HG03521 (cell line): ENCODE results near the gene OR2V1.
"Not testable (repeated sequence)": the region's sequence is repeated elsewhere in the genome, so short reads cannot be mapped to it uniquely, and the experiment has no call there.

Experiments used
- ATAC-seq: cut with Tn5 transposase; IDR thresholded peaks from one replicate; pipeline ENCODE4 v1.9.1; 2021; ENCODE audit warnings: mild to moderate bottlenecking, moderate library complexity; ENCODE audit not compliant: unreplicated experiment

The OR2V1 gene

DNA sequence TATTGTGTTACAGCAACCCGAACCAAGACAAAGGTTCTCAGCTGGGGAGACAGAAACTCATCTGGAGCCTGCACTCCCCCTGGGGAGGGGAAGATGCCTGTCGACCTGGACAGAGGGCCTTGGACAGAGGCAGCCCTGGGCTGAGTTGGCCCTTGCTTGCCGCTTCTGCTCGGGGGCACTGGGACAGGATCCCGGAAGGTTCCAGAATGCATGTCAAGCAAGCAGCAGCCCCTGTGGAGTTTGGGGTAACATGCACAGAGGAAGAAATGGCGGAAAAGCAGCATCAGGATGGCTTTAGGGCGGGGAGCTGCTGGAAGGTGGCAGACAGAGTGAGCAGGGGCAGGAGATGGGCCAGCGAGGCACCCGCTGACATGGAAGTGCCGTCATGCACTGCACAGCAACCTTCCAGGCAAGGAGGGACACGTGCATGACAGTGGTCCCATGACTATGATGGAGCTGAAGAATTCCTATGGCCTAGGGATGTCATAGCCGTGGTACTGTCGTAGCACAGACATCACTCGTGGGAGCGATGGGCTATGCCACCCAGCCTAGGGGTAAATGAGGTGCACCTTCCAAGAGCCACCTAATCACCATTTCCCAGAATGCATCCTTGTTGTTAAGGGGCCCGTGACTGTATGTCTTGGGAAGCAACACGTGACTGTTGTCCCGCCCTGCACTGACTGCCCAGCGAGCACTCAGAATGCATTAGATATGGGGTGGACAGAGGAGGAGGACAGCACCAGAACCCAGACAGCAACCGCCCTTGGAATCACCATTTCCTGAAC lies 26.2 kb downstream of the OR2V1 start:
- not testable (repeated sequence) for ATAC-seq

DNA sequence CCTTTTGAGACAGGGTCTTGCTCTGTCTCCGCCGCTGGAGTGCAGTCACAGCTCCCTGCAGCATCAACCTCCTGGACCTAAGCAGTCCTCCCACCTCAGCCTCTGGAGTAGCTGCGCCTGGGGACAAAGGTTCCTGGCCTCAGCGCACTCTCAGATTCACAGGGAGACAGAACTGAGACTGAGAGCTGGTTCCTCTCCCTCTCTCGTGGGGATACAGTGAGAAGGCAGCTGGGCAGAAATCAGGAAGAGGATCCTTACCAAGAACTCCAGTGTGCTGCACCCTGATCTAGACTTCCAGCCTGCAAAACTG lies 26.8 kb downstream of the OR2V1 start:
- ATAC-seq: not testable (repeated sequence)

DNA sequence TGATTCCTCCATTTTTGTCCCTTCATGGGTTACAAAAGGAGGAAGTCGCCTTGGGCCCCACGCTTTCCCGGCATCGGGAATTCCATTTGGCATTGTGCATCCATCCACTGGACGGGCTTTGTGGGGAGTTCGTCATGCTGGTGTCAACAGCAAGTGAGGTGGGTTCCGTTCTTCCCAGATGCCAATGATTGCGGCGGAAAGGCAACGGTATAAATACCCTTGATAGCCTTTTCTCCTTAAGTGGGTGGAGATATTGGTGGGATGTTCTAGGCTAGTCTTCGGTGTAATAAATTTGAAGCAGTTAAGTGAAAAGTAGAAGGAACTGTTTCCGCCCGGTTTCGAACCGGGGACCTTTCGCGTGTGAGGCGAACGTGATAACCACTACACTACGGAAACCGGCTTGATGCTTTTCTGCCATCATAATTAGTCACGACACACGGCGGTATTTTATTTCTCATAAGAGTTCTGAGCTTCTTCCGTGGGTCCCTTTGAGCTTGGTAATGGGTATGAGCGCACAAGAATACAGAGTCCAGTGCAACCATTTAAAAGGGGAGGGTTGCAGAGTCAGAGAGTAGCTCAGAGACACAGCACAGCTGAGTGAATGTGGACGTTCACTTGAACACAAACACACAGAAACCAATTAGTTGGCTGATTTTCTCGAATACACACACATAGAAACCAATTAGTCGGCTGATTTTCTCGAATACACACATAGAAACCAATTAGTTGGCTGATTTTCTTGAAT lies 28.9 kb downstream of the OR2V1 start:
- not testable (repeated sequence) for ATAC-seq

DNA sequence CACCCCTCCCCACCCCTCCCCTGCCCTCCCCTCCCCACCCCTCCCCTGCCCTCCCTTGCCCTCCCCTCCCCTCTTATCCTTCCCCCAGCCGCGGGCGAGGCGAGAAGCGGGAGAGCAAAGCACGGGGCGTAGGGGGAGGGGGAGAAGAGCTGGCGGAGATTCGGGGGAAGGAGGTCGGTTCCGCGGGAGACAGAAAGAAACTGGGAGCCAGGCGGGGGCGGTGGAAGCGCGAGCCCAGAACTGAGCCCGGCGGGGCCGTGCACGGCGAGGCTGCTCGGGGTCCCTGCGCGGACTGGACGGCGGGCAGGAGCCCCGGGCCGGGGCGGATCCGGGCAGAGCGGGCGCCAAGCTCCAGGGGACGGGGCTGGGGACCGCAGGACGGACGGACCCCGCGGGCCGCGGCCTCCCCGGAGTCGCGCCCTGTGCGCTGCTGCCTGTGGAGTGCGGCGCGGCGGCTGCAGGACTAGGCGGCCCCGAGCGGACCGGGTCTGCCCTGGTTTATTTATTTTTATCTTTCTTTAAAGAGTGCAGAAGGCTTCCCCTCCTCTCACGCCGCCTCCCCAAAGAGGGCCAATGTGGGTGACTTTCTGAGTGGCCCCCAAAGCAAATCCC lies 29.8 kb downstream of the OR2V1 start:
- ATAC-seq: not testable (repeated sequence)

DNA sequence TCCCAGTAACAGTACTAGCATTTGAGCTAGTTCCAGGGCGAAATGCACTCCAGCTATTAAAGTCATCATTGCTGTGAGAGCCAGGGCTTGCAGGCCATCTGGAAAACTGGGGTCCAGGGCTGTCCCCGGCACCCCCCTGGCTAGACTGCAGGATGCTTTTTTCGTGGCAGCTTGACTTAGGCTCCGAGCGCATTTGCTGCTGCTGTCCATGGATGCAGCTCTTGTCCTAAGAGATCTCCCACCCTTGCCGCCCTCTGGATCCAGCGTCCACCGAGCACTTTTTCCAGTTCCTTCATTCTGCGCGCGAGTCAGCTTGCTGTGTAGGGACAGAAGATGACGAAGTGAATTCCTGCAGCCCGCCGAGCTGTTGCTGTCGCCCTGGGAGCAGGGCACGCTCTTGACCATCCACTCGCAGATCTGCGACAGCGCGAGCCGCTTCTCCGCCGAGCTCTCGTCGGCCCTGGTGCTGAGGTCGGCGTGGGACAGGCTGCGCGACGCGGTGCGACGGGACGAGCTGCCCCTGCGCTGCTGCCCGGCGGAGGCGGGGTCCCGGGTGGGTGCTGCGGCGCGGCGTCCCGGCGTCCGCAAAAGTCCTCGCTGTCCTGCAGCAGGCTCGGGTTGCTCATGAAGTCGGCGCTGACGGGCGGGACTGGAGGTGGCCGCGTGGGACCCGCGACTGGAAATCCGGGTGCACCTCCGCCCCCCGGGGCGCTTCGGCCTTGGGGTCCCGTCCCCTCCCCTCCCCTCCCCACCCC lies 30.7 kb downstream of the OR2V1 start:
- no peak for ATAC-seq

DNA sequence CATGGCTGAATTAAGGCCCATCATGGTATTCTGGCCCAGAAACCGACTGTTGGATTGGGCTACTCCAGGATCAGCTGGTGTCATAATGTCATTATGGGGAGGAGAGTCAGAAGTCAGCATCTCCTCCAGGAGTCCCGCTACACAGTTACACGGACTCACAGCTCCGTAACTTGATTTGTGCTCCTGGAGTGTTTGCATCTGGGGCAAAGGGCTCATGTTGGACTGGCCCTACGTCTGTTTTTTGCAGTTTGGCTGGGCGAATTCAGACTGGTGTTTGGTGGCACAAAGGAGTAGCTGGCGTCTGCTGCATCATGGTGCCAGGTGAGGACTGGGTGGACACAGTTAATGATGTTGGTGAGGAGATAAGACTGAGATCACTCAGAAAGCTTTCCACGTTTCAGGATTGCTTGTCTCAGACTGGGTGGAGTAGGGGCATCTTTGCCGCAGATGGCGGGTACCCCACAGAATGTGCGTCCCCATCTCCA lies 31.3 kb downstream of the OR2V1 start:
- no peak for ATAC-seq

DNA sequence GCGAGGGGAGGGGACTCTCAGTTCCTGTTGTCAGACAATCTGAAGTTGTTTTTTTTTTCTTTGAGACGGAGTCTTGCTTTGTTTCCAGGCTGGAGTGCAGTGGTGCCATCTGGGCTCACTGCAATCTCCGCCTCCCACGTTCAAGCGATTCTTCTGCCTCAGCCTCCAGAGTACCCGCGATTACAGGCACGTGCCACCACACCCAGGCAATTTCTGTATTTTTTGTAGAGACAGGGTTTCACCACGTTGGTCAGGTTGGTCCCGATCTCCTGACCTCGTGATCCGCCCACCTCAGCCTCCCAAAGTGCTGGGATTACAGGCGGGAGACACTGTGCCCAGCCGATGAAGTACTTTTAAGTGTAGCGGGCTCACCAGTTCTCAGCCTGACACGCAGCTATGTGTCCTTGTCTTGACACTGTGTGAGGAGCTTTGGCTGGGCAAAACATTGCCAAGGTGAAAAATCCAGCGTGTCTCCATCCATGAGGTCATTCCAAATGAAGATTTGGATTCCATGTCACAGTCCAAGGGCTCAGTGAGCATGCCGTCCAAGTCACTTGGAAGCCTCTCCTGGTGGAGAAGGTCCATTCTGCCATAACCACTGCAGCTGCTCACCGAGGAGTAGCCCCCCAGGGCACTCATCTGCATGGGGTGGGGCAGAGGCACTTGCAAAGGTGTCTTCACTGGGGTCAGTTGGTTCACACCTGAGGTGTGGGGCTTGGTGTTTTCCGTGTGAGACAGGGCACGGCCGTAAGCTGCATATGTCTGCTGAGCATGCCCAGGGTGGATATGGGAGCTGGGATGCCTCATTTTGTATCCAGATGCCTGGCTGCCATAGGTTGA lies 32.0 kb downstream of the OR2V1 start:
- ATAC-seq: no peak

DNA sequence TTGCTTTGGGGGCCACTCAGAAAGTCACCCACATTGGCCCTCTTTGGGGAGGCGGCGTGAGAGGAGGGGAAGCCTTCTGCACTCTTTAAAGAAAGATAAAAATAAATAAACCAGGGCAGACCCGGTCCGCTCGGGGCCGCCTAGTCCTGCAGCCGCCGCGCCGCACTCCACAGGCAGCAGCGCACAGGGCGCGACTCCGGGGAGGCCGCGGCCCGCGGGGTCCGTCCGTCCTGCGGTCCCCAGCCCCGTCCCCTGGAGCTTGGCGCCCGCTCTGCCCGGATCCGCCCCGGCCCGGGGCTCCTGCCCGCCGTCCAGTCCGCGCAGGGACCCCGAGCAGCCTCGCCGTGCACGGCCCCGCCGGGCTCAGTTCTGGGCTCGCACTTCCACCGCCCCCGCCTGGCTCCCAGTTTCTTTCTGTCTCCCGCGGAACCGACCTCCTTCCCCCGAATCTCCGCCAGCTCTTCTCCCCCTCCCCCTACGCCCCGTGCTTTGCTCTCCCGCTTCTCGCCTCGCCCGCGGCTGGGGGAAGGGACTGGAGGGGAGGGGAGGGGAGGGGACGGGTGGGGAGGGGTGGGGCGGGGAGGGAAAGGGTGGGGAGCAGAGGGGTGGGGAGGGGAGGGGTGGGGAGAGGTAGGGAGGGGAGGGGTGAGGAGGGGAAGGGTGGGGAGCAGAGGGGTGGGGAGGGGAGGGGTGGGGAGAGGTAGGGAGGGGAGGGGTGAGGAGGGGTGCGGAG lies 33.0 kb downstream of the OR2V1 start:
- ATAC-seq: not testable (repeated sequence)

DNA sequence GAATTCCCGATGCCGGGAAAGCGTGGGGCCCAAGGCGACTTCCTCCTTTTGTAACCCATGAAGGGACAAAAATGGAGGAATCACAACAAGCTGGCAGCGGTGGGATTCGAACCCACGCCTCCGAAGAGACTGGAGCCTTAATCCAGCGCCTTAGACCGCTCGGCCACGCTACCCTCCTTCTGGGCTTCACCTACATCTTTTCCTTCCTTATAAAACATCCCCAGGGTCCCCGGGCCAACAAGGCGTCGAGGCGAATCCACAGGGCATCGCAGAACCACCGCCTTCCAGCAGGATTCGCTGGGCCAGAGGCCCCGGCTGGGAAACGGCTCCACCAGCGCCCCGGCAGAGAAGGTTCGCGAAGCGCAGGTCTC lies 33.6 kb downstream of the OR2V1 start:
- ATAC-seq: not testable (repeated sequence)

DNA sequence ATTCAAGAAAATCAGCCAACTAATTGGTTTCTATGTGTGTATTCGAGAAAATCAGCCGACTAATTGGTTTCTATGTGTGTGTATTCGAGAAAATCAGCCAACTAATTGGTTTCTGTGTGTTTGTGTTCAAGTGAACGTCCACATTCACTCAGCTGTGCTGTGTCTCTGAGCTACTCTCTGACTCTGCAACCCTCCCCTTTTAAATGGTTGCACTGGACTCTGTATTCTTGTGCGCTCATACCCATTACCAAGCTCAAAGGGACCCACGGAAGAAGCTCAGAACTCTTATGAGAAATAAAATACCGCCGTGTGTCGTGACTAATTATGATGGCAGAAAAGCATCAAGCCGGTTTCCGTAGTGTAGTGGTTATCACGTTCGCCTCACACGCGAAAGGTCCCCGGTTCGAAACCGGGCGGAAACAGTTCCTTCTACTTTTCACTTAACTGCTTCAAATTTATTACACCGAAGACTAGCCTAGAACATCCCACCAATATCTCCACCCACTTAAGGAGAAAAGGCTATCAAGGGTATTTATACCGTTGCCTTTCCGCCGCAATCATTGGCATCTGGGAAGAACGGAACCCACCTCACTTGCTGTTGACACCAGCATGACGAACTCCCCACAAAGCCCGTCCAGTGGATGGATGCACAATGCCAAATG lies 34.1 kb downstream of the OR2V1 start:
- not testable (repeated sequence) for ATAC-seq

DNA sequence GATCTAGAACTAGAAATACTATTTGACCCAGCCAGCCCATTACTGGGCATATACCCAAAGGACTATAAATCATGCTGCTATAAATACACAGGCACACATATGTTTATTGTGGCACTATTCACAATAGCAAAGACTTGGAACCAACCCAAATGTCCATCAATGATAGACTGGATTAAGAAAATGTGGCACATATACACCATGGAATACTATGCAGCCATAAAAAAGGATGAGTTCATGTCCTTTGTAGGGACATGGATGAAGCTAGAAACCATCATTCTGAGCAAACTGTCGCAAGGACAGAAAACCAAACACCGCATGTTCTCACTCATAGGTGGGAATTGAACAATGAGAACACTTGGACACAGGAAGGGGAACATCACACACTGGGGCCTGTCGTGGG lies 35.8 kb downstream of the OR2V1 start:
- not testable (repeated sequence) for ATAC-seq

DNA sequence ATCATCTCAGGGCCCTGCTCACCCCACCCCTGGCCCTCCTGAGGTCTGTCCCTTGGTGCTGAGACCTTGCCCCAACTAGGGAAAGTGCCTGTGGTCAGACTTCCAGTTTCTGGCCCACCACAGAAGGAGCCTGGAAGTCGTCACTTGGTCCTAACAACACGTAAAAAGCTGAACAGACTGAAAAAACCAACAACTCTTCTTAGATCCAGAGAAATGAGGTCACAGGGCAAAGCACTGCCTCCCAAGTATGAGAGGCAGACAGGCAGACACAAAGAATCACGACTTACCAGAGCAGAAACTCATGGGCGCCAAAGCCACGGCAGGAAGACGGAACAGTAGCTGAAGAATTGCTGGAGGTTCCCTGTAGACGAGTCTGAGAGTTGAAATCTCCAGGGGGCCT lies 38.5 kb downstream of the OR2V1 start:
- ATAC-seq: no peak

DNA sequence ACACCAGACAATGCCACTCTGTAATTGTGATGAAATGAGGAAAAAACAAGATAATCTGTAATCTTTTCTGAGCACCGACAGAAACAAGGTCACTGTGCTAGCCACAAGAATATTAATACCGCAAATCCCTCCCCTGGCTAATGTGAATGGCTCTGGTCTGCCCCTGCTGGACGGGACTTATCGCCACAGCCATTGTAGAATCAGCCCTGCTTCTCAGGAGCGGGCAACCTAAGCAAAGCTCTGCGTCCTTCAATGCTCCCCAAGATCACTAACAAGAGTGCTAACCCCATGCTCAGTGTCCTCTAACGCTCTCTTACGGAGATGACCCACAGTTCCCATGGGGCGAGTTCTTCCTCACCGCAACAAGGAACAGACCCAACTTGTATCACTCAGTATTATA lies 42.7 kb downstream of the OR2V1 start:
- no peak for ATAC-seq

DNA sequence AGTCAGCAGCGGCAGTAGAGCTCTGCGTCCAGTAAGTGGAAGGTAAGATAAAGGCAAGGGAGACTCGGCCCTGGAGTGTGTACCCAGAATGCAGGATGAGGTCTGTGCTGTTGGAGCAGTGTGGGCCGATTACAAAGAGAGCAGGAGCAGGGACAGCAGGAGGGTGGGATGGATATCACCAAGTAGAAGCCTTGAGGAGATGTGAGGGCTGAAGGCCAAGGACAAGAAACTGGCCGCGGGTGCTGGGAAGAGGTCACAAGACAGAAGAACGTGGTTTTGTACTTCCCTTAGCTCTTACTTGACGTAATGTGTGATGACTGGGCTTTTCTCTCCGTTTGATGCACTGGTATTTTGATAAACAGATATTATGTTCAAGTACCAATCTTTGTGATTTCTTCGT lies 43.7 kb downstream of the OR2V1 start:
- no peak for ATAC-seq

DNA sequence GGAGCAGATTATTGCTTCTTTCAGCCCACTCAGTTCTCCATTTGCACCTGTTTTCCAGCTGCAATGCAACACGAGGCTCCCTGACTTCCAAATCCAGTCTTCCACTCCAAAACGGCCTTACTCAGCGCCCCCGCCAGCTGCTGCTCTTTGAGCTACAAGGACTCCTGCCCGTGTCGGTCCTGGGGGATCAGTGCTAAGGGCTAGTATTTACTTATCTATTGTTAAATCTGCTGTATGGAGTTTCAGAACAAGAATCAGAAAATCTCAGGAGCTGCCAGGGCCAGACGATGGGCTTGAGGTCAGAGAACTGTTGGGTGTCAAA lies 44.1 kb downstream of the OR2V1 start:
- no peak for ATAC-seq

DNA sequence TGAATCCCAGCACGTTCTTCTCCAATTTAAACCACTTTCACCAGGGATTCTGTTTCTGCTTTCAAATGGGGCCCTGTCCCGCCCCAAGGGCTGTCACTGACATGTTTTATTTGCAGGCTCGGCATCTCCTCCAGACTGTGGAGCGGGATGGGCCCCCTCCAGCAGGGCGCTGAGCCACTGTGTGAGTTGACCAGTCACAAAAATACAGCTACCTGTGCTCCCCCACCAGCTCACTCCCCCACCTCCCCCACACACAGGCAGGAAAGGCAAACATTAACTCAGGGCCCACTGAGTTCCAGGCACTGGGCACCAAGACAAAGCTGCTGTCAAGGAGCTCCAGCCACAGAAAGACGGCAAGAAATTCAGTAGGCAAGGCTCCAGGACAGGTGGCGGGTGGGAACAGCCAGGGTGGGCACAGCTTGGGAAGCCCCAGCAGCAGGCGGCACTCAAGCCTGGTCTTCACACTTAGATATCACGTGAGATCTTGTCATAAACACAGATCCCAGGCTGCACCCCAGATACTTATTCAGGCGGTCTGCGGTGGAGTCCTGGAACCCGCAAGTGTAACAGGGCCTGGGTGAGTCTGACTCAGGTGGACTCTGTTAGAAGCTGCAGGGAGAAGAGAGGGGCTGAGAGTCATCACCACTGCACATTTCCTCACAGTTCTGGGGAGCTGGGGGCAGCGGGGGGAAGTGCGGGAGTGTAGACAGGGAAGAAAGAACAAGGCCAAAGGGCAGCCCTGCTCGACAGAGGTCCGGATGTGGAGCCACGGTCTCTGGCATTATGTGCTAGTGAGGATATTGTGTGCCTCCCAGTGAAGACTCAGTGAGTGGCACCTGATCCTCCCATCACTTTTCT lies 44.7 kb downstream of the OR2V1 start:
- ATAC-seq: no peak

DNA sequence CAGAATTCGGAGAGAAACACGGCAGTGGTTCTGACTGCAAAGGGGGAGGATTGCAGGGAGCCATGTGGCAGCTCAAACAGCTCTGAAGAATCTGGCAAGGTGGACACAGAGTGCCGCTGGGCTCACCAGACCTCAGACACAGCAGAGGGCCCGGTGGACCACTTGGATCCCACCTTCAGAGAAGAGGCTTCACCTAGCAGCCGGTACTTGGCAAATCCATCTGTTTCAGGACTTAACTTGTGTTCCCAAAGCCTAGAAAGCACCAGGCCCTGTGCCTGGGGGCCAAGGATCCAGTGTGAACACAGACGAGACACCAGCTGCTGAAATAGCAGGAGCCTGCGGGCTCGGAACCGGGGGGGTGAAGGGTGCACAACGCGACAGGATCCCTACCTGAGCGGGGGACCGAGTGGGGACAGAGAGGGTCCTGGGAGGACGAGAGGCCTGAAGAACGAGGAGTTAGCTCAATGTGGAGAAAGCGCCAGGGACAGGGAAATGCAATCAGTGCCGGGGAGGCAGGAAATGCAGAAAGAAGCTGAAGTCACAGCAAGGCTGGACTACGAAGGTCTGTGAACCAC lies 46.3 kb downstream of the OR2V1 start:
- ATAC-seq: no peak

DNA sequence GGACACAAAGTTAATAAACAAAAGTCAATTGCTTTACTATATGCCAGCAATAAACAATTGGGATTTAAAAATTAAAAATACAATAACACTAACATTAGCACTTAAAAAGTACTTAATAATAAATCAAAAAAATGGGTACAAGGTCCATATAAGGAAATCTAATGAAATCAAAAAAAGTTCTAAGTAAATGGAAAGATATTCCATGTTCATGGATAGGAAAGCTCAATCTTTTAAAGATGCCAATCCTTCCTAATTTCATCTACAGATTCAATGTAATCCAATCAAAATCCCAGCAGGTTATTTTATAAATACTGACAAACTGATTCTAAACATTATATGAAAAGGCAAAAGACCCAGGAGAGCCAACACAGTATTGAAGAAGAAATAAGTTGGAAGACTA lies 49.0 kb downstream of the OR2V1 start:
- no peak for ATAC-seq
